Smooth muscle cell (in vitro differentiated cells): Measurements from ENCODE around the gene CHN1. TPM values are rescaled to one million over a fixed set of nuclear protein-coding genes. Genes with fewer than 3 reads are reported as not detected.

Experiments used
- DNase-seq: peaks from one replicate; lab custom pipeline; 2025; ENCODE audit not compliant: unreplicated experiment; lab: John Stamatoyannopoulos, UW
- H2AFZ ChIP-seq: fragments of 200-600 bp; sonication (generic); 2 replicates; pipeline ENCODE4 v1.6.0; 2016; ENCODE audit warnings: antibody characterized with exemption, low read depth, mild to moderate bottlenecking
- H3F3A ChIP-seq: fragments of 200-600 bp; sonication (generic); 2 replicates; pipeline ENCODE4 v1.6.0; 2017; ENCODE audit warnings: antibody characterized with exemption, low read depth
- H3K27ac ChIP-seq: fragments of 200-600 bp; sonication (generic); 2 replicates; pipeline ENCODE4 v1.5.1; 2016; ENCODE audit warnings: low read depth, mild to moderate bottlenecking
- H3K27me3 ChIP-seq: fragments of 200-600 bp; sonication (generic); 2 replicates; pipeline ENCODE4 v1.6.1; 2016; ENCODE audit warnings: low read depth, mild to moderate bottlenecking
- H3K36me3 ChIP-seq: fragments of 200-600 bp; sonication (generic); 2 replicates; pipeline ENCODE4 v1.5.1; 2016; ENCODE audit warnings: low read depth
- H3K4me1 ChIP-seq: fragments of 200-600 bp; sonication (generic); 2 replicates; pipeline ENCODE4 v1.5.1; 2016; ENCODE audit warnings: low read depth
- H3K4me2 ChIP-seq: fragments of 200-600 bp; sonication (generic); 2 replicates; pipeline ENCODE4 v1.6.0; 2016; ENCODE audit warnings: mild to moderate bottlenecking
- H3K4me3 ChIP-seq: fragments of 200-600 bp; sonication (generic); 2 replicates; pipeline ENCODE4 v1.5.1; 2016; ENCODE audit warnings: mild to moderate bottlenecking
- H3K79me2 ChIP-seq: fragments of 200-600 bp; sonication (generic); 2 replicates; pipeline ENCODE4 v1.6.0; 2016; ENCODE audit warnings: low read depth, mild to moderate bottlenecking
- H3K9ac ChIP-seq: fragments of 200-600 bp; sonication (generic); 2 replicates; pipeline ENCODE4 v1.6.0; 2016; ENCODE audit warnings: low read depth
- H3K9me3 ChIP-seq: fragments of 200-600 bp; sonication (generic); replicated peaks from 2 replicates; pipeline ENCODE4 v1.5.1; 2016; ENCODE audit warnings: low read depth
- H4K20me1 ChIP-seq: fragments of 200-600 bp; sonication (generic); 2 replicates; pipeline ENCODE4 v1.6.0; 2016; ENCODE audit warnings: low read depth
- WGBS: methylation state at CpG from one replicate; pipeline ENCODE4 v1.1.7; 2016; ENCODE audit warnings: low lambda C conversion rate; 5-methylcytosine and 5-hydroxymethylcytosine counted together
- polyA plus RNA-seq: library from polyadenylated mRNA; unstranded; fragments of >200 nt; fragmentation: Nextera tagmentation; extraction: Ambion mirVana; gene quantifications from 2 replicates; pipeline ENCODE4 v1.2.1, GENCODE V29; 2016
- total RNA-seq: library from RNA; depleted of rRNA; stranded (reverse); fragments of >200 nt; gene quantifications from 2 replicates; pipeline ENCODE4 v1.2.3, GENCODE V29; 2014
- TF ChIP-seq, protein P1 (sequence below): fragments of 200-600 bp; sonication (generic); IDR thresholded peaks from 2 replicates; pipeline ENCODE4 v1.5.1; 2017; ENCODE audit warnings: borderline replicate concordance, mild to moderate bottlenecking, antibody characterized with exemption; ENCODE audit not compliant: insufficient read depth, poor library complexity, severe bottlenecking

Gene CHN1
- total and polyA plus RNA-seq, 2 experiments from 2014 or later = 33.5 to 44.8 TPM

DNA sequence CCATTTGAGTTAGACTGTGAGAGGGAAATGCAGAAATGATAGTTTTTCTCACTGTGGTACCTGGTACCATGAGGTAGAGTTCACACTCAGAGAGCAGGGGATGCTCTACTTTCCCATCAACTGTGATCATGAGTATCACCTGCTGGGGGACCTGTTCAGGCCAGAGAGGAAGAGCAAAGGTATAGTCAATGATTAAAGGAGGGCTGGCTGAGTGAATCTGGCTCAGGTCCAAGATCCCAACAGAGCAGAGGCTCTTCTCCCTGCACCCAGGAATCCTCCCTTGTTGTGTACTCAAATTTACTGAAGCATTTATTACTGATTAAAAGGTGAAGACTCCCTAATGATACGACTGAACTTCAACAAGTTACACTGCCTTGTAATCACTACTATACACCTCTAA lies 136.3 kb downstream of the CHN1 start:
- Histone ChIP-seq H3K4me2 (no peak overlapping the region), H3K27ac (no peak overlapping the region), H3K4me3 (no peak overlapping the region), H3F3A (no peaks in the 10 kb centered on the region), H3K9me3 (no peaks in the 10 kb centered on the region), H3K79me2 (no peaks in the 10 kb centered on the region), H3K9ac (no peak overlapping the region), H4K20me1 (no peaks in the 10 kb centered on the region), H2AFZ (no peak overlapping the region), H3K27me3 (no peaks in the 10 kb centered on the region), H3K4me1 (peaks cover 21% of the 10 kb centered on the region), H3K36me3 (no peaks in the 10 kb centered on the region)
- TF ChIP-seq, protein P1, sequence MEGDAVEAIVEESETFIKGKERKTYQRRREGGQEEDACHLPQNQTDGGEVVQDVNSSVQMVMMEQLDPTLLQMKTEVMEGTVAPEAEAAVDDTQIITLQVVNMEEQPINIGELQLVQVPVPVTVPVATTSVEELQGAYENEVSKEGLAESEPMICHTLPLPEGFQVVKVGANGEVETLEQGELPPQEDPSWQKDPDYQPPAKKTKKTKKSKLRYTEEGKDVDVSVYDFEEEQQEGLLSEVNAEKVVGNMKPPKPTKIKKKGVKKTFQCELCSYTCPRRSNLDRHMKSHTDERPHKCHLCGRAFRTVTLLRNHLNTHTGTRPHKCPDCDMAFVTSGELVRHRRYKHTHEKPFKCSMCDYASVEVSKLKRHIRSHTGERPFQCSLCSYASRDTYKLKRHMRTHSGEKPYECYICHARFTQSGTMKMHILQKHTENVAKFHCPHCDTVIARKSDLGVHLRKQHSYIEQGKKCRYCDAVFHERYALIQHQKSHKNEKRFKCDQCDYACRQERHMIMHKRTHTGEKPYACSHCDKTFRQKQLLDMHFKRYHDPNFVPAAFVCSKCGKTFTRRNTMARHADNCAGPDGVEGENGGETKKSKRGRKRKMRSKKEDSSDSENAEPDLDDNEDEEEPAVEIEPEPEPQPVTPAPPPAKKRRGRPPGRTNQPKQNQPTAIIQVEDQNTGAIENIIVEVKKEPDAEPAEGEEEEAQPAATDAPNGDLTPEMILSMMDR = no peak
- WGBS = 83% methylated on average over 1 of the region's 1 CpG
- DNase-seq = no peak

DNA sequence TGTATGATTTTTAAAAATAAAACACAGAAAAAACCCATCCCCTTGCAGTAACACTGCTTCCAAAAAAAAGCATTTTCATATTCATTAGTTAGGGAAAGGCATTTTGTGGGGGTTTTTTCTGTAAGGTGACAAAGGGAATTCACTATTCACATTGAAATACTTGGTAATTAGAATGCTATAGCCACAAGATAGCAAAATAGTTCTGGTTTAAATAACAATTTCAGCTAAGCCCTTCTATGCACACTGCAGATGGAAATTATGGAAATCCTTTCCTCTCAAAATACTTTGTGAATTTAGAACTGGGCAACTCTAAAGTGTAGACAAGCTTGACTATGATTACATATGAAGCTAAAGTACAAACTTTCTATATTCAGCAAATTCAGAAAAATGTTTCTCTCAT lies 138.8 kb downstream of the CHN1 start:
- Histone ChIP-seq H3K27ac (no peak overlapping the region), H3K27me3 (no peaks in the 10 kb centered on the region), H3F3A (no peaks in the 10 kb centered on the region), H4K20me1 (no peaks in the 10 kb centered on the region), H3K79me2 (no peaks in the 10 kb centered on the region), H3K36me3 (no peaks in the 10 kb centered on the region), H3K9me3 (no peaks in the 10 kb centered on the region), H3K4me1 (peaks cover 13% of the 10 kb centered on the region), H3K9ac (no peak overlapping the region), H3K4me3 (no peak overlapping the region), H2AFZ (no peak overlapping the region), H3K4me2 (no peak overlapping the region)
- TF ChIP-seq, protein P1 = no peak
- no peak for DNase-seq

DNA sequence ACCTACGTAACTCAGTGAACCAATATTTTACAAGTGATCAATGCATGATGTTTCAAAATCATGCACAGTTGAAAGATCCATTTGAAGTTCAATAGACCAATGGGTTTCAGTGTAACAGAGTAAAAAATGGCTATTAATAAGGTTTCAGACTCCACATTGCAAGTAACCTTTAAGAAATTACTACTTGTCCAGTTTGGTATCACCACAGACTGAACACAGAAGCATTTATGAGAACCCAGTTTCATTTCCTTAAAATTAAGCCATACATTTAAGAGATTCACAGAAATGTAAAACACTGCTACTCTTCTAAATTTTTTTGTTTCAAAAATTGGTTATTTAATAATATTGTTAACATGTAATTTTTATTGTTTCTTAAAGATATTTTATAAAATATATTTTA lies 142.0 kb downstream of the CHN1 start:
- DNase-seq = no peak
- Histone ChIP-seq H4K20me1 (no peaks in the 10 kb centered on the region), H3K4me2 (no peak overlapping the region), H3K36me3 (no peaks in the 10 kb centered on the region), H2AFZ (no peak overlapping the region), H3F3A (no peaks in the 10 kb centered on the region), H3K27me3 (no peaks in the 10 kb centered on the region), H3K9me3 (no peaks in the 10 kb centered on the region), H3K4me1 (peaks cover 13% of the 10 kb centered on the region), H3K79me2 (no peaks in the 10 kb centered on the region), H3K4me3 (no peak overlapping the region), H3K9ac (no peak overlapping the region), H3K27ac (no peak overlapping the region)
- TF ChIP-seq, protein P1 = no peak
- 89% methylated on average over 1 of the region's 1 CpG for WGBS

DNA sequence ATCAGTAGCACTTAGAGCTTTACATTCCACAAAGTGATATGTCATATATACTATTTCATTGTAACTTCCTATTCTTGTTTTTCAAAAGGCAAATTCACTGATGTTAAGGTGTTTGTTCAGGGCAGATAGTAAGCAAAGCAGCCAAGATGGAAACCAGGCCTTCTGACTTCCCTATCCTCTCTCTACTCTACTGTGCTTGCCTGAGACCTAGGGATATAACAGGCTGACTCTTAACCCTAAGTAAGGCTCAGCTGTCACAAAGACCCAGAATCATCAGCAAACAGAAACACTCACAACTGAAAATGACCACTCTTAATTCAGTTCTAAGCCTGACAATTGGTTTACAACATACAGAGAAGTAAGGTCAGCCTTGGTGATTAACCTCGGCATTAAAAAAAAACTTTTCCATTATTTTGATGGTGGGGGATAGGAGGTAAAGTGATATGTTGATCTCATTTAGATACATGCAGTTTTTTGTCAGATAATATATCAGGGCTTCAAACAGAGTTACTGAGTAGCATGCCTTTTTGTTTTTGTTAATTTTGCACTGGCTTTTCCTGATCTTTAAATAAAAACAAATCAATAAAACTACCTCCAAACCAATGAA lies 145.5 kb downstream of the CHN1 start:
- TF ChIP-seq, protein P1 = no peak
- no peak for DNase-seq
- H3K79me2 ChIP-seq = no peaks in the 10 kb centered on the region
- H3K27me3 ChIP-seq = no peaks in the 10 kb centered on the region
- no peaks in the 10 kb centered on the region for H3K4me1 ChIP-seq
- no peaks in the 10 kb centered on the region for H3F3A ChIP-seq
- no peak overlapping the region for H3K4me2 ChIP-seq
- no peak overlapping the region for H3K4me3 ChIP-seq
- H2AFZ ChIP-seq = no peak overlapping the region
- 64% methylated on average over 1 of the region's 1 CpG for whole genome bisulfite sequencing
- H3K9ac ChIP-seq = no peak overlapping the region
- no peaks in the 10 kb centered on the region for H4K20me1 ChIP-seq
- no peaks in the 10 kb centered on the region for H3K36me3 ChIP-seq
- no peak overlapping the region for H3K27ac ChIP-seq
- no peaks in the 10 kb centered on the region for H3K9me3 ChIP-seq
